ENCODE measurements around the gene SHISA9.
A peak's percentile ranks its signal among the peaks of the same experiment; 100 is the strongest.

Gene SHISA9

DNA sequence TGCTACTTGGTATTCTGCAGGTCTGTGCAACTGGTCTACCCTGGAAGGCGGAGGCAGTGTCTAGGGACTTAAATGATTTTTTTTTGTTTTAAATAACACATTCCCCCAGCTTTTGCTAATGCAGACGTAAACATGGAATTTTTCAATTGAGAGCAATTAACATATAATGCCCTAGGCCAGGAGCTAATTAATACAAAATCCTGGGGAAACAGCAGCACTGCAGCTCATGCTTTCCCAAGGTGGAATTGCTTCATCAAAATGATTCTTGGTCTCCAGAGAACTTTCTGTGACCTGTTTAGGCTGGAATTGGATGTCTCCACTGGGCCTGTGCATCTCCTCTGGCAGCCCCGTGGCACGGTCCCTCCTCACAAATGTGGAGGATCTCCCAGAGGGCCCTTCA, 50.6 kb downstream of the SHISA9 start:
- no peak for DNase-seq (ENCODE audit: low spot score)

DNA sequence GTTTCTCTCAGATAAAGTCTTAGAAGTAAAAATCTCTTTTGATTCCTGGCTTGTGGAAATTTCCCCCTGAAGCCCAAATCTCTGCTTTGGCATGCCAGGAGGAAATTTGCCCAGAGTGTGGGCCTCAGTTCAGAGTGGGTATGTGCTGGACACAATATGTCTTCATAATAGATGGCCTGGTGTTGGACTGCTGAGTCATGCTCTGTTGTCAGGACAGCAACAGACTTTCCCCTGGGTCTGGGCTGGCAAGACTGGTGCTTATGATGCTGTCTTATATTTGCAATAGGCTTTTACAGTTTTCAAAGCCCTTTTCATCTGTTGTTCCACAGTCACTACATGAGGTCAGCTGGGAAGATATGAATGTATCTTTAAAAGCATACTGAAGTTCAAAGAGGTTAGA, 57.0 kb downstream of the SHISA9 start:
- DNase-seq (ENCODE audit: low spot score), result no peak

DNA sequence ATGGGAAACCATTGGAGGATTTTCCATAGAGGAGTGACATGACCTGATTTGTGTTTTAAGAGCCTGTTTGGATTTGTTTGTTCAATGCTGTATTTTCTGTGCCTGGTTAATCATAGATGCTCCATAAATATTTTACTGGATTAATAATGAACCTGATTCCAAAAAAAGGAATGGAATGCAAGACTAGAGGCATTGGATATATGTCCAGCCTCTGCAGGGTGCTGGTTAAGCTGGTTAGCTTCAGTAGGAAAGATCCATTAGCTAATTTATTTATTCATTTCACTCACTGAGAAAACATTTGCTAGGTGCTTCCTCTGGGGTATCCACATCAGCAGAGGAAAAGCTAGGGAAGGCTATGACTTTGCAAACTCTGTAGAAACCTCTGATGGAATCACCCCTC, 57.7 kb downstream of the SHISA9 start:
- DNase-seq (ENCODE audit: low spot score), result no peak

DNA sequence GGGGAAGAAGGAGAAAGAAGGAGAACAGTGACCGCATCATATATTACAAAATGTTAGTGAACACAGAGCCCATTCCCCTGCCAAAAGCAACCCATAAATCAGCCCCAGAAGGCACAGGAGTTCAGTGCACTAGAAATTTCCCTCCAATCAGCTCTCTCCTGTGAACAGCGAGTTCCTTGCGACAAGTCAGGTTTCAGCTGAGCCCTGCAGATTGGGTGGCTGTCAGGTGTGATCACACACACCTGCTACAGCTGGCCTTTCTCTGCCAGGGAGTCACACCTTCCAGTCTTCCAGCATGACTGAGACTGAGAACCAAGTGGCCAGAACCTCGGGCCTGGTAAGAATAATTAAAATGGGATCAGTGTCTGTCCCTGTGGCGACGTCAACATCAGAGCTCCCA, 60.2 kb downstream of the SHISA9 start:
- DNase-seq (ENCODE audit: low spot score), result no peak

DNA sequence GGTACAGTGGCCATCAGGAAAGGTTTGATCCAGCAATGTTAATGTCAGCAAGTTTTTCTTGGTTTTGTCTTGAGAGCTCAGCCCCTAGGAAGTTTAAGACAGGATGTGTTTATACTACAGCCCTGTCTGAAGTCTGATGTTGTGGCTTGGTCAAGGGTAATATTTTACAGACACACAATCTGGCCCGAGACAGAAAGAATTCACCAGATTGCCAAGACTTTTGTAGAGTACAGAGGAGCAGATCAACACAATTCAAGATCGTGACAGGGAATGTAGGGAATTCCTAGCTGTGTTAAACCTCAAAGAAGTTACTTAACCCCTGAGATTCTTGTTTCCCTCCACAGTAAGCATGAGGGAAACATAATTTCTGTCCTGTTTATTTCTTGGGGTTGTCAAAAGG, 63.1 kb downstream of the SHISA9 start:
- DNase-seq (ENCODE audit: low spot score), result no peak

DNA sequence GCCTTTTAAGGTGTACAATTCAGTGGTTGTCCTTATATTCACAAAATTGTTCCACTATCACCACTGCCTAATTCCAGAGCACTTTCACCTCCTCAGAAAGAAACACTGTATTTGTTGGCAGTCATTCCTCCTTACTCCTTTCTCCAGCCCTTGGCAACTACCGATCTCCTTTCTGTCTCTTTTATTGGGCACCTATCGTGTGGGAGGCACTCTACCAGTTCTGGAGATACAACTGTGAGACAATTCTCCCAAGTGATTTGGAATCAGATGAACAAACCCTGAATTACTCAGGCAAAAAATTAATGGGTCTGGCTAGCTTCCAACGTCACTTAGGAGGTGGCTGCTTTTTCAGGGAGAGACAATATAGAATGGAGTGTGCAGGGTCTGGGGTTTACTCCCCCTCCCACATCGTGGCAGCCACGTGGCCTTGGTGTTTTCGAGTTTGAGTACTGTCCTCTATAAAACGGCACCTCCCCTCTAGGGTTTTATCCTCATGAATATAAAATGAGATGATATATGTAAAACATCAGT, 63.9 kb downstream of the SHISA9 start:
- no peak for DNase-seq (ENCODE audit: low spot score)

DNA sequence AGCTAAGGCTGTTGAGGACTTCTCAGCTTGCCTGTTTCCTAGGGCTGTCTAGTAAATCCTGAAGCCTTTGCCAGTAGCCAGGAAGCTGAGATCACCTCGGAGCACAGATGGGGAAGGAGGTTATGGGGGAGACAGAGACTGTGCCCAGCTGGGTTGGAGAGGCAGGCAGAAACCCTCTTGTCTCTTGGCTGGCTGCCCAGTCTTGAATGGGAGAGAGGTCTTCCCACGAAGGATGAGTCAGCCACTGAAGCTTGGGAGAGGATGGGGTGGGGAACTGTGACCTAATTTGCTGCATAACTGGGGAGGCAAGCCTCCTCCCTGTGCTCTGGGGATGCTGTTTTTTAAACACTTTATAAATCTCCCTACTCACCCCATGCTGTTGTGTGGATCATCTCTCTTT, 69.8 kb downstream of the SHISA9 start:
- no peak for DNase-seq (ENCODE audit: low spot score)

DNA sequence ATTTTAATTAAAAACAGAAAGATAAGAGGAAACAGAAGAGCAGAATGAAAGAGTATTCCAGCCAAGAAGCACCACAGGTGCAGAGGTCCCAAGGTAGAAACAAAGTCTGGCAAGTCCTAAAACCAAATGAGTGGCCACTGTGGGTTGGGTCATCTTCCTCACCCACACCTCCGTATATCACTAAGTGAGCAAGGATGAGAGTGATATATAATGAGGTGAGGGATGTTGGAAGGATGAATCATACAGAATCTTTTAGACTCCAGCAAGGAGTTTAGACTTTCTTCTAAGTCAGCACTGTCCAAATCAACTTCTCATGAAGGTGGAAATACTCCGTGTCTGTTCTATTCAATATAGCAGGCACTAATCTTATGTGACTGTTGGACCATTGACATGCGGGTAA, 70.8 kb downstream of the SHISA9 start:
- no peak for DNase-seq (ENCODE audit: low spot score)

DNA sequence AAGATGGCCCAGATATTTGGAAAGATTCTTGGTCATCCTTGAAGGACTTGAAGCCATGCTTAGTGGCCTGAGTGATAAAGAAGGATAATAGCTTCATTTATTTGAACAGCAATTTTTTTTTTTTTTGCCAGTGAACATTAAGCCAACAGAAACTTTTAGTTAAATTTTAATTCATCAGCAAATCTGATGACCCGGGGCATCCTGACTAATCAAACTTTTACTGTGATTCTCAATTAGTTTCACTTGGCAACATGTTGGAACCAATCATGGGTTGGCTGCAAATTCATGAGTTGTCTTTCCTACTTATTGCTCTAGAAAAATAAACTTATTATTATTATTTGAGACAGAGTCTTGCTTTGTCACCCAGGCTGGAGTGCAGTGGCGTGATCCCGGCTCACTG, 74.4 kb downstream of the SHISA9 start:
- no peak for DNase-seq (ENCODE audit: low spot score)

DNA sequence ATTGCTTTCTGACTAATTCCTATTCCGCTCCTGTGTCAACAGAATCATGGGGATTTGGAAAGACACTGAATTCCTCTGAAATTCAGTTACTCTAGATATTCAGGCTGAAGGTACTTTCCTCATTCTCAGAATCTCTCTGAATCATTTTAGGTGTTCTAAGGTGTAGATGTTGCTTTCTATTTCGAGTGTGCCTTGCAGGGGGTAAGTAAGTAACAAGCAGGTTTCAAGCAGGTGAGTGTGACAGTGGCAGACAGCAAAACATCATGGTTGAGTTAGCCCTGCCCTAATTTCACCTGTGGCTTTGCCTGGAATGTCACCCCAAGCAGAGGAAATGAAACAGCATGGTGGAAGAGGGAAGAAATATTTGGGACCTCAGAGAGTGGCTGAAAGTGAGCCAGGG, 75.1 kb downstream of the SHISA9 start:
- DNase-seq (ENCODE audit: low spot score), result no peak

DNA sequence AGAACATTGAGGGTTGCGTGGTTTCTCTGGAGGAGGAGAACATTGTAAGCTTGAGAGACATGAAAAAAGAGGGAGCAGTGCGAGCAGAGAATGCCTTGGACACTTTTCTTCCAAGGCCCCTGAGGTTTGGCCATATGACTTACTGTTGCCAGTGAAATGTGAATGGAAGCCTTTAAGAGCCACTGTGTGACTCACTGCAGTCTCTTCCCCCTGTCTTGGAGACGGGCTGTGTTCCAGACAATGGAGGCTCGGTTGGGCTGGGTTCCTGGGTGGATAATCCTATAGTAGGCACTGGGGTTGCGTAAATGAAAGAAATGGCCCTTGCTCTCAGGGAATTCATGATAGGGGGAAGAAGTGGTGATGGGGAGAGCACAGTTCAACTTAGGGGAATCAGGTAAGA, 75.5 kb downstream of the SHISA9 start:
- DNase-seq (ENCODE audit: low spot score), result no peak

DNA sequence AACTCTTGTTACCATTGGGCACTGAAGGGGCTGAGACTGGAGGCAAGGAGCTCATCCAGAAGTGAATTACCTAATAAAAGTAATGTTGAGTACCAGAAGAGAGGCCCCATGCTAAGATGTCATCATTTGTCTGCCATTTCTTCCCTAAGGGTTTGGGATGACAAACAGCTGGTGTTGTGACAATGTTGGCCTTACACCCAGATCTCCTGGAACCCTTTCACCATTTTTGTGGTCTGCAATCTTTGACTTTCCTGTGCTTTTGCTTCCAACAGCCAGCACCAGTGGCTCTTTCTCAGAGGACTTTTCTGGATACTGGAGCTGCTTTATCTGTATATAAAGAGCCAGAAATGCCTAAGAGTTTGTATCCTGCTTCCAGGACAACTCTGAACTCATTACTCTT, 84.1 kb downstream of the SHISA9 start:
- DNase-seq (ENCODE audit: low spot score), result no peak

DNA sequence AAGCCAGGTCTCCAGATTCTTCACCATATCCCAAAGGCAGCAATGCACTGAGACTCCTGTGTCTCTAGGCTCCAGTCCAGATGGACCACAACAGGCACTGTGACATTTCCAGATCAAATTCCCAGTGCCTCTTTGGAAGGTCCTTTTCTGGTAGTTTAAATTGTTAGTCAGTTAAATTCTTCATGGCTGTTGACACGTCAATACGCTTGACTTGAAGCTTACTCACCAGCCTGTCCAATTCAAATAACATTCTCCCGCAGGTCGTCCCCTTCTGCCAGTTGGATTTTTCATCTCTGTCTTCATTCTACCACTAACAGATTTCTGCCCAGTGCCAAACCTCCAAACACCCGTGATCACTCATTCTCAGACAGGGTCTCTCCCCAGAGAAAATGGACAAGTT, 86.7 kb downstream of the SHISA9 start:
- DNase-seq (ENCODE audit: low spot score), result no peak

DNA sequence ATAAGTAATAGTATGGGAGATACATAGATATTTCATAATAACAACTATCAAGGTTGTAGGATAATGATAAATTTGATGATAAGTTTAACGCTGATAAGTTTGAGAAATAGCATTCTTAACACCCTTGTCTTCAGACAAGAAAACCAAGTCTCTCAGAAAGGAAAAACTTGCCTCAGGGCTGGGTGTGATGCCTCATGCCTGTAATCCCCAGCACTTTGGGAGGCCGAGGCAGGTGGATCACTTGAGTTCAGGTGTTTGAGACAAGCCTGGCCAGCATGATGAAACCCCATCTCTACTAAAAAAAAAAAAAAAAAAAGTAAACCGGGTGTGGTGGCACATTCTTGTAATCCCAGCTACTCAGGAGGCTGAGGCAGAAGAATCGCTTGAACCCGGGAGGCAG, 90.7 kb downstream of the SHISA9 start:
- no peak for DNase-seq (ENCODE audit: low spot score)

DNA sequence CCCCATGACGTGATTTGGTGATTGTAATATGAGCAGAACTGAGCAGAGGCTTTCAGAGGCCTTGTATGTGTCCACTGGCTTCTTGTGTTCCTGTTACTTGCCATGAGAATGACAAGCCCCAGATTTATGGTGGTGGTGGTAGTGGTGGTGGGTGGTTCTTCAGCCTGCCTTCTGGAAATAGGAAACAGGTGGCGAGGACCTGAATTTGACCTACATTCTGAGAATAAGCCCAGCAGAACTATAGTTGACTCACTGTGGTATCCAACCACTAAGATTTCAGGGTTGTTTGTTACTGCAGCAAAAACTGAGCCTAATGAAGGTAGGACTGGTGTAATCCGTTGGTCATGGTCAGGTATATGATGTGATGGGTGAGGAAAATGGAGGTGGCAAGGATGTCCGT, 93.0 kb downstream of the SHISA9 start:
- DNase-seq (ENCODE audit: low spot score), result no peak

DNA sequence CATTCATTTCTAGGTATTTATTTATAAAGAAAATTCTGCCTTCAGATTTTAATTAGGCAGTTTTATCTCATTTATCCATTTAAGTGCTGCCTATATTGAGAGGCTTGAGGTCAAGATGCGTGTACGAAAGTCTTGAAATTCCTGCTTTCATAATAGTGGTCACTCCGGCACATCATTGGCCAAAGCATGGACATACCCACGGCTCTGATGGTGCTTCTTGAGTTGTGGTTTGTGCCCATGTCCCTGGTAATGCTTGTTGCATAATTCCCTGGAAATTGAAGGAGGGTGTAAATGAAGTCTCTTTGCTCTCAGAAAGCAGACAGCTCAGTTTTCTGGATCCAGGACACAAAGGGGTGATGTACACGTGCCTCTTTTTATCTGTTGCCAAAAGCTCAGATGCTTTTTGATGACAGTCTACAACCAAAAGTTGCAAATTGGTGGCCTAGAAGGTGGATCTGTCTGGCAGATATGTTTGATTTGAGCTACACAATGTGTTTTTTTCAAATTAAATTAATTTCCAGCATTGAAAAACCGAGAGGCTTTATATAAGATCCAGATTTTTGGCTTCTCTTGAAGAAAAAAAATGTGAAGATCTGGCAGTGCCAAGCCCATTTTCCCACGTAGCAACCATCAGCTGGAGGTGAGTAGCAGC, 94.4 kb downstream of the SHISA9 start:
- no peak for DNase-seq (ENCODE audit: low spot score)

DNA sequence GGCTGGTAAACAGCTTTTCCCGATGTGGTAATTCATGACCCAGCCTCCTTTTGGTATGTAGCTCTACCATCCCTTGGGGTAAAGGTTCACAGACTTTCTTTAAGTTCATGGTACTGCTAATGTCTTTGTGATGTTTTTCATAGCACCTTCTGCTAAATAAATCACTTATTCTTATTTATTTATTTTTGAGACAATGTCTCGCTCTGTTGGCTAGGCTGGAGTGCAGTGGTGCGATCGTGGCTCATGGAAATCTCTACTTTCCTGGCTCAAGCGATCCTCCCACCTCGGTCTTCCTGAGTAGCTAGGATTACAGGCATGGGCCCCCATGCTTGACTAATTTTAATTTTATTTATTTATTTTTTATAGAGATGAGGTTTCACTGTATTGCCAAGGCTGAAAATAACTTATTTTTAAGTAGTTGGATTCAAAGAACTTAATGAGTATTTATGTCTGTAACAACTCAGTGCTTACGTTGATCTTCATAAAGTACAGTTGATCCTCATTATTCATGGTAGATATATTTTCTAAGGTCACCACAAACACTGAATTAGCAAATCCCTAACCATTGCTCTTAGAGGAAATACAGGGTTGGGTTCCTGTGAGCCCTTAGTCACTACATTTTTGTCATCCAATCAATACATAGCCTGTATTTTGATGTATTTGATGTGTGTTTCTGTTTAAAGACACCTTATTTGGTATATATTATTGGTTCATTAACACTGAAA, 97.1 kb downstream of the SHISA9 start:
- DNase-seq (ENCODE audit: low spot score), result no peak

DNA sequence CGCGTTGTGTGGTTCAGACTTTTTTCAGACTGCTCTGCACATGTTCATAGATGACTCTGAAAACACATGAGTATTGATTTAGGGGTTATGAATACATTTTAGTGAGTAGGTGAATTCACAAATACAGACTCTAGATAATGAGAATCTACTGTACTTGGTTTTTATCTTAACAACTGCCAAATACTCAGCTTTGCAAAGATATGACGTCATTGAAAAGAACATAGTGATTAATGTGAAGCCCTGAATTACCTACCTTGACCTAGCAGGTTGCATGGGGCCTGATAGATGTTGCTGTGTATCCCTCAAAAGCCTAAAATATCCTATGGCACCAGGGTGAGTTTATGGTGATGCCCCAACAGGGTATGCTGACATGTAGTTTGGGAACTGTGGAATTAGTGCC, 98.0 kb downstream of the SHISA9 start:
- no peak for DNase-seq (ENCODE audit: low spot score)

DNA sequence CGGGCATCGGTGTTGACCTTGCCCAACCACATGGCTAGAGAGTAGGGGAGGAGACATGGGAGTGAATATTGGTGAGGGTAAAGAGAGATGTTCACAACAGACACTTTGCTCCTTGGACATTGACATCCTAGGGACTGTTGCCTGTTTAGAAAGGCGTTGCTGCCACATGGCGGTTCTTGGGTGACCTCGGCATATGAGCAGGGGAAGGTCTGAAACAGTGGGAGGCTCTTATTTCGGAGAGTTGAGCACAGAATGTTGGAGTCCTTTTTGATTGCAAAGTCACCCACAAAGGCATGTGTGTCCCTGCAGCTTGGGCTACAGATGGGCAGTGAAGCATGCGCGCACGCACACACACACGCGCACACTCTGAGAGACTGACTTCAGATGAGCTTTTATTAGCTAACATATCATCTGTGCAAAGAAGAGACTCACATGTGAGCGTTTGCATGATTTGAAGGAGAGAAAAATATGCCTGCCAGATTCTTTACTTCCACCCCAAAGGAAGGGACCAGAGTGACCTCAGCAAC, 104.4 kb downstream of the SHISA9 start:
- DNase-seq (ENCODE audit: low spot score), result no peak

DNA sequence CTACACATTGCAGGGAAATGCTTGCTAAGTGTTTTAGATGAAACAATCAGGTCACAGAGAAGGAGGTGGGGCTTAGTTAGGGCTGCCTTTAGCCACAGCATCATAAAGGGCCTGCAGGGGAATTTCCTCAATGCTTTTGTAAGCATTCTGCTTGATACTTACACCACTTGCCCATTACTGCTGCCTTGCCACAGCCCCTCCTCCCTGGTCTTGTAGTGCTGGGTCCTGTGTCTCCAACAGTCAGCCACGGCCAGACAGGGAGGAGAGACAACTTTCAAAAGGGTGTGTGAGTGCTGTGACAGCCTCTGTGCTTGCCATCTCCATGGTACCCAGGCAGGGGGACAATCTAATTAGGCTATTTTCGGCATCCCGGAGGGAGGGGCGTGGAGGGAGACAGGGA, 111.2 kb downstream of the SHISA9 start:
- DNase-seq (ENCODE audit: low spot score), result no peak

DNA sequence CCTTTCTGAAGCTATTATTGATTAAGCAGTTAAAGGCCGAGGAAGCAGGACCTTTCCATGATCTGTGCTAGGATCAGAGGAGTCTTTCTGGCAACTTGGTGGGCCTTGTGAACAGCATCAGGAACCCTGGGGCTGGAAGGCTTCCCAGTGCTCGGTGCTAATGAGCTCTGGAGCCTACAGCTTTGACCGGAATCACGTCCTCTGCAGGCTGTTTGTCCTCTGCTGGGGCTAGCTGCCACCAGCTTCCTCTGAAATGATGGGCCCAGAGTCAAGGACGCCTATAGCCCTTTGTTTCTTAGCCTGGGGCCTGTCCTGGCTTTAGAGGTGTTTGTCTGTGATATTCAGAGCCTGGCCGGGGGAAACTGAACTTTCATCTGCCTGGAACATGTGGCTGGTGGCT, 111.6 kb downstream of the SHISA9 start:
- no peak for DNase-seq (ENCODE audit: low spot score)

DNA sequence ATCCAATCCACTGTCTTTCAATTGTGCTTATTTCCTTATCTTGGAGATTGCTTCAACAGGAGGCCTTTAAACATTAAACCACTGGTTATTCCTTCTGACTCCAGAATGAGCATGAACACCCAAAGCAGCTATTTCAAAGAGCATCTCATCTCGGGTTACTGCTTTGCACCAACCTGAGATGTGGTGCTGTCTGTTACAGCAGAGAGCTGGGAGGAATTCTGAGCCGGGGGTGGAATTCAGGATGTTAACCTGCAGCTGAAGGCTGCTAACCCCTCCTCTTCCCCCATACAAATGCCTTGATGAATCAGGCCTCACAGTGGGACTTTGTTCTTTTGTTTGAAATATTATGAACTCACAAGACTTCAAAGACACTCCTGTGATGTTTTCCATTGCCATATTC, 113.1 kb downstream of the SHISA9 start:
- peak; percentile 60 for DNase-seq (ENCODE audit: low spot score)

DNA sequence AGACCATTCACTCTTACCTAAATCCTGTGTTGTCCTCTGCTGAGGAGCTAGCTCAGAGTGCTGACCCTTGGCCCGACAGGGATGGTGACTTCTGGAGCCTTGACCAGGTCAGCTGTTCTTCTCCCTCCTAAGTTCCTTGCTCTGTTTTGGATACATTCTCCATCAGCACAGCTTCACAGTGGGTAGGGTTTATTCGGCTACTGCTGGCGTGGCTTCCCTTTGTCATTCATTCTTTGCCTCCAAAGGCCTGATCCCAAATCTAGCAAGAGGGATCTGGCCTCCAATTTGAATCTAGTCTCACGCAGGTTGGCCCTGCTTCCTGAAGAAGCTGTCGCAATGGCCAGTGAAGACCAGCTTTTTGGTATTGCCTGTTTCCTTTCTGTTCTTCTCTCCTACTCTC, 116.6 kb downstream of the SHISA9 start:
- DNase-seq (ENCODE audit: low spot score), result no peak

DNA sequence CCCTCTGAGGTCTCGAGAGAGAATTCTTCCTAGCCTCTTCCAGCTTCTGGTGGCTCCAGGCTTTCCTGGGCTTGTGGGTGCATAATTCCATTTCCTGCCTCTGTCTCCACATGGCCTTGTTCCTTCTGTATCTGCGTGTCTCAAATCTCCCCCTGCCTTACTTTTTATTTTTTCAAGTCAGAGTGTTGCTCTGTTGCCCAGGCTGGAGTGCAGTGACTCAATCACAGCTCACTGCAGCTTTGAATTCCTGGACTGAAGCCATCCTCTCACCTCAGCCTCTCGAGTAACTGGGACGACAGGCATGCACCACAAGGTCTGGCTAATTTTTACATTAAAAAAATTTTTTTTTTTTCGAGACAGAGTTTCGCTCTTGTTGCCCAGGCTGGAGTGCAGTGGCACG, 120.6 kb downstream of the SHISA9 start:
- no peak for DNase-seq (ENCODE audit: low spot score)

Measured in iPS-NIHi11 (cell line).